Hepatocyte (in vitro differentiated cells): ENCODE data around the gene DBF4. TPM values are rescaled to one million over a fixed set of nuclear protein-coding genes. Genes with fewer than 3 reads are reported as not detected.
"Not testable (repeated sequence)": the region's sequence is repeated elsewhere in the genome, so short reads cannot be mapped to it uniquely, and the experiment has no call there.

Experiments
- DNase-seq: peaks from one replicate; pipeline ENCODE4 v3.0.0-alpha.2; 2016; ENCODE audit warnings: low spot score
- H2AFZ ChIP-seq: fragments of 200-600 bp; sonication (generic); 2 replicates; pipeline ENCODE4 v1.6.0; 2016; ENCODE audit warnings: antibody characterized with exemption, mild to moderate bottlenecking
- H3K27ac ChIP-seq: fragments of 200-600 bp; sonication (generic); 2 replicates; pipeline ENCODE4 v1.5.1; 2016; ENCODE audit warnings: mild to moderate bottlenecking
- H3K27me3 ChIP-seq: fragments of 200-600 bp; sonication (generic); 2 replicates; pipeline ENCODE4 v1.6.1; 2016
- H3K36me3 ChIP-seq: fragments of 200-600 bp; sonication (generic); replicated peaks from 2 replicates; pipeline ENCODE4 v1.5.1; 2016; ENCODE audit warnings: low read depth; ENCODE audit not compliant: insufficient read depth
- H3K4me1 ChIP-seq: fragments of 200-600 bp; sonication (generic); 2 replicates; pipeline ENCODE4 v1.5.1; 2016; ENCODE audit warnings: mild to moderate bottlenecking, moderate library complexity; ENCODE audit not compliant: insufficient read depth
- H3K4me2 ChIP-seq: fragments of 200-600 bp; sonication (generic); 2 replicates; pipeline ENCODE4 v1.6.0; 2016
- H3K4me3 ChIP-seq: fragments of 200-600 bp; sonication (generic); 2 replicates; pipeline ENCODE4 v1.5.1; 2016; ENCODE audit warnings: mild to moderate bottlenecking
- H3K79me2 ChIP-seq: fragments of 200-600 bp; sonication (generic); 2 replicates; pipeline ENCODE4 v1.6.0; 2017; ENCODE audit warnings: mild to moderate bottlenecking
- H3K9me2 ChIP-seq: fragments of 200-600 bp; sonication (generic); replicated peaks from 2 replicates; pipeline ENCODE4 v1.6.0; 2017; ENCODE audit warnings: mild to moderate bottlenecking; ENCODE audit not compliant: insufficient read depth
- H3K9me3 ChIP-seq: fragments of 200-600 bp; sonication (generic); 2 replicates; pipeline ENCODE4 v1.5.1; 2016; ENCODE audit warnings: low read depth, mild to moderate bottlenecking
- H4K20me1 ChIP-seq: fragments of 200-600 bp; sonication (generic); 2 replicates; pipeline ENCODE4 v1.6.0; 2016; ENCODE audit warnings: mild to moderate bottlenecking; ENCODE audit not compliant: insufficient read depth, poor library complexity, severe bottlenecking
- CTCF ChIP-seq: fragments of 200-600 bp; sonication (generic); IDR thresholded peaks from 2 replicates; pipeline ENCODE4 v1.5.1; 2016; ENCODE audit warnings: antibody characterized with exemption, mild to moderate bottlenecking; ENCODE audit not compliant: poor library complexity
- EZH2 ChIP-seq: fragments of 200-600 bp; sonication (generic); IDR thresholded peaks from 2 replicates; pipeline ENCODE4 v1.6.1; 2016; ENCODE audit warnings: antibody characterized with exemption, mild to moderate bottlenecking, borderline replicate concordance
- EZH2phosphoT487 ChIP-seq: fragments of 200-600 bp; sonication (generic); IDR thresholded peaks from one replicate; pipeline ENCODE4 v1.6.1; 2018; ENCODE audit warnings: antibody characterized with exemption, mild to moderate bottlenecking, low read depth, moderate library complexity; ENCODE audit not compliant: unreplicated experiment, severe bottlenecking
- WGBS: methylation state at CpG from one replicate; pipeline ENCODE4 v1.1.6; 2016; ENCODE audit warnings: low lambda C conversion rate; ENCODE audit errors: missing lambda C conversion rate; 5-methylcytosine and 5-hydroxymethylcytosine counted together
- polyA plus RNA-seq: library from polyadenylated mRNA; unstranded; fragments of >200 nt; fragmentation: Nextera tagmentation; extraction: Ambion mirVana; gene quantifications from 2 replicates; pipeline ENCODE4 v1.2.1, GENCODE V29; 2016
- total RNA-seq: library from RNA; depleted of rRNA; stranded (reverse); fragments of >200 nt; gene quantifications from 2 replicates; pipeline ENCODE4 v1.2.3, GENCODE V29; 2014

The DBF4 gene
- total and polyA plus RNA-seq, 2 experiments from 2014 or later = 6.7 to 21.1 TPM

GRCh38 chr7:87895363-87895762 is 19.1 kb downstream of the DBF4 start:
- Histone ChIP-seq H3K4me3 (no peak overlapping the region), H4K20me1 (no peaks in the 10 kb centered on the region), H3K36me3 (no peaks in the 10 kb centered on the region), H3K9me3 (no peaks in the 10 kb centered on the region), H3K4me1 (no peaks in the 10 kb centered on the region), H3K79me2 (no peaks in the 10 kb centered on the region), H3K9me2 (no peaks in the 10 kb centered on the region), H2AFZ (no peak overlapping the region), H3K27ac (no peak overlapping the region), H3K4me2 (no peak overlapping the region), H3K27me3 (no peaks in the 10 kb centered on the region)
- no peak for DNase-seq
- TF ChIP-seq CTCF (no peak), EZH2 (no peak), EZH2phosphoT487 (no peak)
- WGBS = 90% methylated on average over 2 of the region's 2 CpGs

- no peaks in the 10 kb centered on the region for H3K4me1 ChIP-seq
- no peaks in the 10 kb centered on the region for H3K9me2 ChIP-seq
- TF ChIP-seq EZH2 = no peak
- no peak for TF ChIP-seq EZH2phosphoT487
- no peak for TF ChIP-seq CTCF
- H3K27ac ChIP-seq = no peak overlapping the region
- H3K27me3 ChIP-seq = no peaks in the 10 kb centered on the region
- no peaks in the 10 kb centered on the region for H3K36me3 ChIP-seq
- 97% methylated on average over 2 of the region's 2 CpGs for WGBS
- no peak overlapping the region for H3K4me2 ChIP-seq
- H2AFZ ChIP-seq = no peak overlapping the region
- H3K4me3 ChIP-seq = no peak overlapping the region
- H4K20me1 ChIP-seq = no peaks in the 10 kb centered on the region
- no peak for DNase-seq
- no peaks in the 10 kb centered on the region for H3K9me3 ChIP-seq
- no peaks in the 10 kb centered on the region for H3K79me2 ChIP-seq
Observed at GRCh38 chr7:87899255-87899654, 23.0 kb downstream of the DBF4 start.

GRCh38 chr7:87907136-87907906 is 31.0 kb downstream of the DBF4 start:
- not testable (repeated sequence) for H3K4me1 ChIP-seq, DNase-seq
- 93% methylated on average over 3 of the region's 3 CpGs for WGBS

GRCh38 chr7:87908814-87909213 is 32.5 kb downstream of the DBF4 start:
- not testable (repeated sequence) for H3K4me3 ChIP-seq, DNase-seq, H3K36me3 ChIP-seq, H3K27ac ChIP-seq, H2AFZ ChIP-seq, H3K27me3 ChIP-seq, H3K9me2 ChIP-seq, H3K79me2 ChIP-seq, H3K4me2 ChIP-seq, H3K9me3 ChIP-seq, H3K4me1 ChIP-seq, H4K20me1 ChIP-seq
- WGBS = 98% methylated on average over 4 of the region's 4 CpGs

More at GRCh38 chr7:87907136-87907906, 31.0 kb downstream of the DBF4 start:
- H3K9me3 ChIP-seq, H4K20me1 ChIP-seq, H3K27me3 ChIP-seq, H3K79me2 ChIP-seq, H3K36me3 ChIP-seq, H3K4me3 ChIP-seq, H3K4me2 ChIP-seq, H2AFZ ChIP-seq, H3K27ac ChIP-seq, H3K9me2 ChIP-seq: not testable (repeated sequence)
